ENCODE data around the gene HIBADH.

DNA sequence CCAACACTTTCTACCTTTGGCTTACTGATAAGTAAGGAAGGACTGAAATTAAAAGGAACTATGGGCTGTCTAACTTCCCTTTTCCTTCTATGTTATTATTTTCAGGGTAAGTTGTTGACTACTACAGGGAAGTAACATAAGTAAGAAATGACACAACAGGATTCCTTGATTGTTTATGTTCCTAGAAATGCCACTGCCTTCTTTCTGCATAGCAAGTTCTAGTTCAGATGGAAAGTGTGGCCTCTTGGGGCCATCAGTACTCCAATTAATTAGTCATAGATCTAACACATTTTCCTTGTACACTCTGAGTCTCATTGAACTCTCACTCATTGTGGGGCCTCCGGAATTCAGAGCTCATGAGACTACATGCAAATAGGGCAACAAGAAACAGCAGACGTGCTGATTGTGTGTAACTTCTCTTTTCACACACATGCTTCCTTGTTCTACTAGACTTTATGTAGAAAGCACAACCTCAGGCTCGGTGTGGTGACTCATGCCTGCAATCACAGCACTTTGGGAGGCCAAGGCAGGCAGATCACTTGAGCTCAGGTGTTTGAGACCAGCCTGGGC is 35.3 kb upstream of the HIBADH start:
- TF ChIP-seq, protein P1, sequence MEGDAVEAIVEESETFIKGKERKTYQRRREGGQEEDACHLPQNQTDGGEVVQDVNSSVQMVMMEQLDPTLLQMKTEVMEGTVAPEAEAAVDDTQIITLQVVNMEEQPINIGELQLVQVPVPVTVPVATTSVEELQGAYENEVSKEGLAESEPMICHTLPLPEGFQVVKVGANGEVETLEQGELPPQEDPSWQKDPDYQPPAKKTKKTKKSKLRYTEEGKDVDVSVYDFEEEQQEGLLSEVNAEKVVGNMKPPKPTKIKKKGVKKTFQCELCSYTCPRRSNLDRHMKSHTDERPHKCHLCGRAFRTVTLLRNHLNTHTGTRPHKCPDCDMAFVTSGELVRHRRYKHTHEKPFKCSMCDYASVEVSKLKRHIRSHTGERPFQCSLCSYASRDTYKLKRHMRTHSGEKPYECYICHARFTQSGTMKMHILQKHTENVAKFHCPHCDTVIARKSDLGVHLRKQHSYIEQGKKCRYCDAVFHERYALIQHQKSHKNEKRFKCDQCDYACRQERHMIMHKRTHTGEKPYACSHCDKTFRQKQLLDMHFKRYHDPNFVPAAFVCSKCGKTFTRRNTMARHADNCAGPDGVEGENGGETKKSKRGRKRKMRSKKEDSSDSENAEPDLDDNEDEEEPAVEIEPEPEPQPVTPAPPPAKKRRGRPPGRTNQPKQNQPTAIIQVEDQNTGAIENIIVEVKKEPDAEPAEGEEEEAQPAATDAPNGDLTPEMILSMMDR (IDR thresholded peaks at IDR 0.05): no peak
- no peak for TF ChIP-seq POLR2A (IDR thresholded peaks at IDR 0.05)
